ENCODE results near the gene RNF26. TPM values are rescaled to one million over a fixed set of nuclear protein-coding genes. Genes with fewer than 3 reads are reported as not detected.
"Not testable (repeated sequence)": the region's sequence is repeated elsewhere in the genome, so short reads cannot be mapped to it uniquely, and the experiment has no call there.

Gene RNF26
- total and polyA plus RNA-seq, 2 donors (not counting 3 experiments of a cell fraction or from before 2014, with no cell fraction given), result 40.1 to 43.8 TPM

- FAIRE-seq, result no peak
- H3K9me3 ChIP-seq (replicated peaks; ENCODE audit: control insufficient read depth, insufficient read depth, low read length), result no peaks in the 10 kb centered on the region
- intact Hi-C loops (cut with micrococcal nuclease), result no loop called here
- dilution Hi-C loops (cut with MboI; ENCODE audit: extremely low pct_ligation_motif_present, low sequenced_read_pairs), result no loop called here
- peak overlapping the region; percentile 17 for H3K9ac ChIP-seq (replicated peaks; ENCODE audit: extremely low read depth, insufficient read depth, low read length)
- H2AFZ ChIP-seq (ENCODE audit: low read depth, low read length), result peak overlapping the region; percentile 56
- DNase-seq (ENCODE audit: low read depth, low spot score), result no peak
- CTCF ChIA-PET, result interaction anchor here (1.3 to 4.6 kb wide), 4 partner anchors 26 to 95 kb away, joined by 5 to 44 read pairs (median 21); partner anchors contain the start of gene C1QTNF5
- no peaks in the 10 kb centered on the region for H3K36me3 ChIP-seq (ENCODE audit: control insufficient read depth in 2 of 2, extremely low read depth in 1 of 2, insufficient read depth in 2 of 2, low read length in 2 of 2)
- no peaks in the 10 kb centered on the region for H3K9me1 ChIP-seq (replicated peaks; ENCODE audit: control insufficient read depth, extremely low read depth, insufficient read depth, low read length)
- TF ChIP-seq FOS (IDR thresholded peaks at IDR 0.05; ENCODE audit: borderline replicate concordance, insufficient read depth, low read length), result no peak
- TF ChIP-seq EZH2 (IDR thresholded peaks at IDR 0.05; ENCODE audit: borderline replicate concordance, low read depth, low read length, severe bottlenecking), result no peak
- TF ChIP-seq GATA2 (IDR thresholded peaks at IDR 0.05; ENCODE audit: insufficient read depth, insufficient read length, low read depth, low read length), result no peak
- TF ChIP-seq MAX (IDR thresholded peaks at IDR 0.05; ENCODE audit: insufficient read depth, insufficient read length), result no peak
- TF ChIP-seq JUN (IDR thresholded peaks at IDR 0.05; ENCODE audit: borderline replicate concordance, insufficient read depth, insufficient read length, low read depth), result no peak
- no peak for TF ChIP-seq POLR2AphosphoS5 (IDR thresholded peaks at IDR 0.05; ENCODE audit: insufficient read depth, low read depth, low read length)
- TF ChIP-seq POLR2A (IDR thresholded peaks at IDR 0.05; ENCODE audit: low read depth, low read length), result no peak
- TF ChIP-seq CTCF (IDR thresholded peaks at IDR 0.05; ENCODE audit: extremely low read depth in 1 of 2, insufficient read depth in 1 of 2, low read depth in 1 of 2, low read length in 2 of 2), result no peak
- no peak for TF ChIP-seq MYC (IDR thresholded peaks at IDR 0.05; ENCODE audit: low read depth, low read length)
- H3K79me2 ChIP-seq (ENCODE audit: control insufficient read depth, insufficient read depth, low read length), result no peaks in the 10 kb centered on the region
- peak overlapping the region in 2 of 3 experiments; percentile 31 to 41 for H3K4me3 ChIP-seq (replicated peaks in 1 of 3; ENCODE audit: insufficient read depth in 1 of 3, low read depth in 1 of 3, low read length in 3 of 3)
- H3K4me1 ChIP-seq (ENCODE audit: control insufficient read depth, extremely low read depth, insufficient read depth, low read length), result peaks cover 10% of the 10 kb centered on the region
- no TSS peak for BruUV-seq (replicated peaks)
- POLR2A ChIA-PET, result no interaction called here
- H3K4me2 ChIP-seq (ENCODE audit: insufficient read depth, low read length), result peak overlapping the region; percentile 75
- H3K27ac ChIP-seq (ENCODE audit: insufficient read depth, low read depth, low read length), result no peak overlapping the region
- peaks cover 7 to 14% of the 10 kb centered on the region in 2 experiments for H3K27me3 ChIP-seq (ENCODE audit: control insufficient read depth in 2 of 2, insufficient read depth in 2 of 2, low read length in 2 of 2)
- no peaks in the 10 kb centered on the region for H4K20me1 ChIP-seq (replicated peaks; ENCODE audit: control insufficient read depth, extremely low read depth, insufficient read depth, low read length)
Measured at GRCh38 chr11:119382101-119382500, 47.8 kb downstream of the RNF26 start.

GRCh38 chr11:119382513-119382912 lies 48.2 kb downstream of the RNF26 start:
- H3K27me3 ChIP-seq (ENCODE audit: control insufficient read depth in 2 of 2, insufficient read depth in 2 of 2, low read length in 2 of 2), result peaks cover 7 to 14% of the 10 kb centered on the region in 2 experiments
- H3K4me3 ChIP-seq (replicated peaks in 1 of 3; ENCODE audit: insufficient read depth in 1 of 3, low read depth in 1 of 3, low read length in 3 of 3); H3K79me2 ChIP-seq (ENCODE audit: control insufficient read depth, insufficient read depth, low read length); DNase-seq (ENCODE audit: low read depth, low spot score); H3K9ac ChIP-seq (replicated peaks; ENCODE audit: extremely low read depth, insufficient read depth, low read length); H3K36me3 ChIP-seq (ENCODE audit: control insufficient read depth in 2 of 2, extremely low read depth in 1 of 2, insufficient read depth in 2 of 2, low read length in 2 of 2); H3K9me1 ChIP-seq (replicated peaks; ENCODE audit: control insufficient read depth, extremely low read depth, insufficient read depth, low read length); H4K20me1 ChIP-seq (replicated peaks; ENCODE audit: control insufficient read depth, extremely low read depth, insufficient read depth, low read length); H3K4me1 ChIP-seq (ENCODE audit: control insufficient read depth, extremely low read depth, insufficient read depth, low read length); H2AFZ ChIP-seq (ENCODE audit: low read depth, low read length); POLR2A ChIA-PET; intact Hi-C loops (cut with micrococcal nuclease); H3K27ac ChIP-seq (ENCODE audit: insufficient read depth, low read depth, low read length); BruUV-seq (replicated peaks); dilution Hi-C loops (cut with MboI; ENCODE audit: extremely low pct_ligation_motif_present, low sequenced_read_pairs); H3K9me3 ChIP-seq (replicated peaks; ENCODE audit: control insufficient read depth, insufficient read depth, low read length); H3K4me2 ChIP-seq (ENCODE audit: insufficient read depth, low read length): not testable (repeated sequence)
- FAIRE-seq, result peak; percentile 61
- CTCF ChIA-PET, result interaction anchor here (4.6 kb wide), 1 partner anchor 43 kb away, joined by 44 read pairs; the partner anchor contains the start of gene C1QTNF5
